ENCODE results near the gene SNX33. TPM values are rescaled to one million over a fixed set of nuclear protein-coding genes. Genes with fewer than 3 reads are reported as not detected.

Gene SNX33
- 28.0 and 32.5 TPM in 2 replicates for total RNA-seq

DNA sequence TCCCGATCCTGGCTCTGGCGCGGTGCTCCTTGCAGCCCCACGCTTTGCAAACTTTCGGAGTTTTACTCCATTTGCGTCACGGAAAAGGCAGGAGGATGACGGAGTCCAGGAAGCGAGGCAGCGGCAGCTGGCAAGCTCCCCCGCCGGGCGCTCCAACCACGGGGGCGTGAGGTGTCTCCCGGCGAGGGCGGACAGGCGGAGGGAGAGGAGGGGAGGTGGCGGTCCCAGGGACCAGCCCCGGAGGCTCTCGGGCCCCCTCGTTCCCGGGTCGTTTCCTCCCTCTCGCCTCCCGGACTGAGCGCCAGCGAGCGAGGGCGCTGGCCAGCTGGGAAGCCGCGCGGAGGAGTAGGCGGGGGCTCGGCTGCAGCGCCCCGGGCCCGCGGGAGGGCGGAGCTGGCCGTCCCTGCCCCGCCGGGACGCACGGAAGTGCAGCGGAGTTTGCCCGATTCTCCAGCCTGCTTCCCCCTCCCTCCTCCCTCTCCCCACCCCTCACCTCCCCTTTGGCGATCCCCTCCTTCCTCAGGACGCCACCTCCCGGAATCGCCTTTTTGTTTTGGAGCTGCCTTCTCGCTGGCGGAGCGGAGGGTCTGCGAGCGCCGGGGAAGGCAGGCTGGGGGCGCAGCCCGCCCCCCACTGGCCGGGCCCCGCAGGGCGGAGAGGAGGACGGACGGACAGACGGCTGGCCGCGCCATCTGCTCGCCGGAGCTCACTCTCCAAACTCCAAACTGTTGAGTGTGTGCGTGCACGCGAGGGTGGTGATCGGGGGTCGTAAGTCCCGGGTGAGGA lies at the start of gene SNX33:
SNX33 (plus strand) TSS at position 543 of the 786 bp plus-strand sequence. CDS start 1,191 bp downstream, outside the sequence.

DNA sequence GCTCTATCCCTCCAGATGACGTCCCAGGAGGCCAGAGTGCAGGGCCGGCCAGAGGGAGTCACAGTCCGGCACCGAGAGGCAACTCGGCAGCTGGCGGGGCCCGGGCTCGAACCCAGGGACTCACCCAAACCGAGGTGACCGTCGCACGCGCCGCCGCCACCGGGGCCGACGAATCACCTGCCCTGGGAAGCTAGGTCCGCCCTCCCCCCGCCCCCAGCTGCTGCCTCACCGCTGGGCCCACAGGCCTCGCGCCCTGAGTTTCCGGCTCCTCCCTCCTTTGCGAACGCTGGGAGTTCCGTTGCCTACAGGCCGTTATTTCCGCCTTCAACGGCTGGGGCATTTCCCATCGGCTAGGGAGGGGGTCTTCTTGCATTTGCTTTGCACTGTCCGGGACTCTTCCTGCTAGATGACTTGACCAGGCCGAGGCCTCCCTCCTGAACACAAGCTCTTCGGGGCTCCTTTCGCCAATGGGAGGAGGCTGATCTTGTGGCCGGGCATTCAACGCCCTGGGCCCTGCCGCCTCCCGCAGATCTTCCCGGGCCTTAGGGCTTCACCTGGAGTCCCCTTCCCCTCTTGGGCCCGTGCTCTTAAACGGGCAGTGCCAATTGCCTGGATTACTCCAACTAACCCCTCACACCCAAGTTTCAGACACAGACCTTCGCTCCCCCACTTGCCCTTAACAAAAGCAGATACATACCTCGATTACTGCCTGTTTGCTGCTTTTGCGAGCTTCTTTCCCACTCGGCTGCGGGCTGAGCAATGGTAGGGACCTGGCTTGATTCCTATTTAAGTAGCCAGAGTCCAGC lies 22.0 kb upstream of the SNX33 start, which contains the start of gene SNUPN:
SNUPN (minus strand) TSS at position 184 of the 806 bp plus-strand sequence. CDS start 4,674 bp downstream, outside the sequence.

DNA sequence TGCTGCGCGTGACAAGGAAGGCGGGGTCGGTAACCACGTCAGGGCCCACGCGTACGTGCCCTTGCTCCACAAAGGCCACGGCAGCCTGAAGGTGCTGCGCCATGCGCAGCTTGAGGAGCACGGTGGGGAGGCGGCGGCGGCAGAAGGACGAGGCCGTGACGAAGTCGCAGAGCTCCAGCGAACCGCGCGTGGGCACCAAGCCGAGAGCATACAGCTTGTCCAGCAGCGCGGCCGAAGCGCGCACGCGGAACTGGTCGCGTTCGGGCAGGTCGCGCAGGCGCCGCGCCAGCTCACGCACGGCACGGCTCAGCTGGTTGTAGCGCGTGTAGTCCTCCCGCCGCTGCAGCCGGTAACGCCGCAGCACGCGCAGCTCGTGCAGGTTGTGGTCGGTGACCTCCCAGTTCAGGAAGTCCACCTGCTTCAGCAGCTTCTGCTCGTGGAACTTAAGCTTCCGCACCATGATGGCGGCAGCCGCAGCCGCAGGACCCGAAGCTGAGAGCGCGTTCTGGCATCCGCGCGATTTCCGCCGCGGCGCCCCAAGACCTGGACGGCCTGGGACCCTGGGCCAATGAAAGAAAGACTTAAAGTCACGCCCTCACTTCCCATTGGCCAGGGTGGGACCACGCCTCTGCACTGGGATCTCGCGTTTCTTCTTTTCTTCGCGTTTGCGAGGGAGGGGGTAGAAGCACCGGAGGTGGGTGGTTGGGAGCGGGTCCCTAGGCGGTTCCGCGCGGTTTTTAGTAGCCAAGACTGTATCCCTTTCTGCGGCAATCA lies 7.8 kb upstream of the SNX33 start, which contains the start of gene IMP3:
IMP3 (minus strand) TSS at position 516 of the 774 bp plus-strand sequence; CDS start at position 460, 56 bp downstream.

Other genes starting within 250 kb of the SNX33 start
- gene SIN3A, start 196.2 kb upstream of the SNX33 start, total RNA-seq, result 22.2 and 29.4 TPM in 2 replicates
- 19.2 and 24.4 TPM in 2 replicates for gene PTPN9, start 68.6 kb upstream of the SNX33 start, total RNA-seq
- 38.6 and 41.0 TPM in 2 replicates for gene SNUPN, start 22.2 kb upstream of the SNX33 start, total RNA-seq
- 72.6 and 94.9 TPM in 2 replicates for gene IMP3, start 7.7 kb upstream of the SNX33 start, total RNA-seq
- gene CSPG4, start 64.9 kb downstream of the SNX33 start, total RNA-seq, result 23.8 and 58.4 TPM in 2 replicates
- gene UBE2Q2, start 195.5 kb downstream of the SNX33 start, total RNA-seq, result 42.1 and 43.2 TPM in 2 replicates